HEK293 (cell line): Measurements from ENCODE around the gene SKP2.

Experiments used
- ZBTB8A ChIP-seq: fragments of 450-650 bp; formaldehyde crosslinking; IDR thresholded peaks from 2 replicates; pipeline ENCODE4 v1.5.1; 2016; ENCODE audit warnings: missing biosample characterization, missing genetic modification characterization
- ZNF341 ChIP-seq: fragments of 450-650 bp; formaldehyde crosslinking; IDR thresholded peaks from 2 replicates; pipeline ENCODE4; 2016; ENCODE audit warnings: low read depth, missing biosample characterization, missing genetic modification characterization
- TF ChIP-seq, protein P1 (sequence below): fragments of 450-650 bp; formaldehyde crosslinking; IDR thresholded peaks from 2 replicates; pipeline ENCODE4 v1.5.1; 2016; ENCODE audit warnings: missing biosample characterization, missing genetic modification characterization
- TF ChIP-seq, protein P2 (sequence below): fragments of 450-650 bp; formaldehyde crosslinking; IDR thresholded peaks from 2 replicates; pipeline ENCODE4 v1.5.1; 2016; ENCODE audit warnings: missing biosample characterization, missing genetic modification characterization

DNA sequence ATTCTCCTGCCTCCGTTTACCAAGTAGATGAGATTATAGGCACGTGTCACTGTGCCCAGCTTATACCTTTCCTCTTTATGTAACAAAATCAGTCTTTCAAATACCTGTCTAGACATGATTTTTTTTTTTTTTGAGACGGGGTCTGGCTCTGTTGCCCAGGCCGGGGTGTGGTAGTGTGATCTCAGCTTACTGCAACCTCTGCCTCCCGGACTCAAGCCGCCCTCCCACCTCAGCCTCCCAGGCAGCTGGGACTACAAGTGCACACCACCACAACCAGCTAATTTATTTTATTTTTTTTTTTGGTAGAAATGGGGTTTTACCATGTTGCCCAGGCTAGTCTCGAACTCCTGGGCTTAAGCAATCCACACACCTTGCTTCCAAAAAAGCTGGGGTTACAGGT lies 76.6 kb downstream of the SKP2 start:
- TF ChIP-seq ZBTB8A (tag by site-specific recombination) (no peak), ZNF341 (tag by site-specific recombination) (no peak)
- TF ChIP-seq, protein P1, sequence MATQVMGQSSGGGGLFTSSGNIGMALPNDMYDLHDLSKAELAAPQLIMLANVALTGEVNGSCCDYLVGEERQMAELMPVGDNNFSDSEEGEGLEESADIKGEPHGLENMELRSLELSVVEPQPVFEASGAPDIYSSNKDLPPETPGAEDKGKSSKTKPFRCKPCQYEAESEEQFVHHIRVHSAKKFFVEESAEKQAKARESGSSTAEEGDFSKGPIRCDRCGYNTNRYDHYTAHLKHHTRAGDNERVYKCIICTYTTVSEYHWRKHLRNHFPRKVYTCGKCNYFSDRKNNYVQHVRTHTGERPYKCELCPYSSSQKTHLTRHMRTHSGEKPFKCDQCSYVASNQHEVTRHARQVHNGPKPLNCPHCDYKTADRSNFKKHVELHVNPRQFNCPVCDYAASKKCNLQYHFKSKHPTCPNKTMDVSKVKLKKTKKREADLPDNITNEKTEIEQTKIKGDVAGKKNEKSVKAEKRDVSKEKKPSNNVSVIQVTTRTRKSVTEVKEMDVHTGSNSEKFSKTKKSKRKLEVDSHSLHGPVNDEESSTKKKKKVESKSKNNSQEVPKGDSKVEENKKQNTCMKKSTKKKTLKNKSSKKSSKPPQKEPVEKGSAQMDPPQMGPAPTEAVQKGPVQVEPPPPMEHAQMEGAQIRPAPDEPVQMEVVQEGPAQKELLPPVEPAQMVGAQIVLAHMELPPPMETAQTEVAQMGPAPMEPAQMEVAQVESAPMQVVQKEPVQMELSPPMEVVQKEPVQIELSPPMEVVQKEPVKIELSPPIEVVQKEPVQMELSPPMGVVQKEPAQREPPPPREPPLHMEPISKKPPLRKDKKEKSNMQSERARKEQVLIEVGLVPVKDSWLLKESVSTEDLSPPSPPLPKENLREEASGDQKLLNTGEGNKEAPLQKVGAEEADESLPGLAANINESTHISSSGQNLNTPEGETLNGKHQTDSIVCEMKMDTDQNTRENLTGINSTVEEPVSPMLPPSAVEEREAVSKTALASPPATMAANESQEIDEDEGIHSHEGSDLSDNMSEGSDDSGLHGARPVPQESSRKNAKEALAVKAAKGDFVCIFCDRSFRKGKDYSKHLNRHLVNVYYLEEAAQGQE (tag by site-specific recombination): no peak
- TF ChIP-seq, protein P2, sequence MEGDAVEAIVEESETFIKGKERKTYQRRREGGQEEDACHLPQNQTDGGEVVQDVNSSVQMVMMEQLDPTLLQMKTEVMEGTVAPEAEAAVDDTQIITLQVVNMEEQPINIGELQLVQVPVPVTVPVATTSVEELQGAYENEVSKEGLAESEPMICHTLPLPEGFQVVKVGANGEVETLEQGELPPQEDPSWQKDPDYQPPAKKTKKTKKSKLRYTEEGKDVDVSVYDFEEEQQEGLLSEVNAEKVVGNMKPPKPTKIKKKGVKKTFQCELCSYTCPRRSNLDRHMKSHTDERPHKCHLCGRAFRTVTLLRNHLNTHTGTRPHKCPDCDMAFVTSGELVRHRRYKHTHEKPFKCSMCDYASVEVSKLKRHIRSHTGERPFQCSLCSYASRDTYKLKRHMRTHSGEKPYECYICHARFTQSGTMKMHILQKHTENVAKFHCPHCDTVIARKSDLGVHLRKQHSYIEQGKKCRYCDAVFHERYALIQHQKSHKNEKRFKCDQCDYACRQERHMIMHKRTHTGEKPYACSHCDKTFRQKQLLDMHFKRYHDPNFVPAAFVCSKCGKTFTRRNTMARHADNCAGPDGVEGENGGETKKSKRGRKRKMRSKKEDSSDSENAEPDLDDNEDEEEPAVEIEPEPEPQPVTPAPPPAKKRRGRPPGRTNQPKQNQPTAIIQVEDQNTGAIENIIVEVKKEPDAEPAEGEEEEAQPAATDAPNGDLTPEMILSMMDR (tag by site-specific recombination): no peak
